SJCRH30 (cell line): ENCODE results near the gene HIRIP3. TPM values are rescaled to one million over a fixed set of nuclear protein-coding genes. Genes with fewer than 3 reads are reported as not detected.

Experiments used
- DNase-seq, 2 experiments: peaks; one replicate each; pipeline ENCODE4 v3.0.0-alpha.2; 2015 to 2020
- H3K27ac ChIP-seq: fragments of 250-450 bp; sonication (Bioruptor Pico); 2 replicates; pipeline ENCODE4 v1.5.1; 2020; ENCODE audit warnings: mild to moderate bottlenecking, moderate library complexity
- H3K27me3 ChIP-seq: fragments of 250-450 bp; sonication (Bioruptor Pico); 2 replicates; pipeline ENCODE4 v1.5.1; 2020; ENCODE audit warnings: mild to moderate bottlenecking, moderate library complexity
- H3K36me3 ChIP-seq: fragments of 250-450 bp; sonication (Bioruptor Pico); 2 replicates; pipeline ENCODE4 v1.5.1; 2020; ENCODE audit warnings: mild to moderate bottlenecking, moderate library complexity
- H3K4me1 ChIP-seq: fragments of 250-450 bp; sonication (Bioruptor Pico); 2 replicates; pipeline ENCODE4 v1.5.1; 2020; ENCODE audit warnings: mild to moderate bottlenecking, moderate library complexity
- H3K4me3 ChIP-seq: fragments of 250-450 bp; sonication (Bioruptor Pico); 2 replicates; pipeline ENCODE4 v1.5.1; 2020; ENCODE audit warnings: mild to moderate bottlenecking, moderate library complexity
- H3K9me3 ChIP-seq: fragments of 250-450 bp; sonication (Bioruptor Pico); replicated peaks from 2 replicates; pipeline ENCODE4 v1.5.1; 2020; ENCODE audit warnings: mild to moderate bottlenecking, moderate library complexity
- total RNA-seq: library from RNA; depleted of rRNA; stranded (reverse); fragments of >200 nt; shearing (Covaris generic); gene quantifications from 2 replicates; pipeline ENCODE4 v1.2.3, GENCODE V29; 2014

HIRIP3 gene
- total RNA-seq, 1 experiment from 2014 or later, result 12.5 TPM

GRCh38 chr16:29986231-29986630, 9.2 kb downstream of the HIRIP3 start:
- no peak for DNase-seq

GRCh38 chr16:29985271-29985811, 10.1 kb downstream of the HIRIP3 start:
- H3K4me1 ChIP-seq, result no peaks in the 10 kb centered on the region
- H3K27ac ChIP-seq, result no peak overlapping the region
- H3K27me3 ChIP-seq, result no peaks in the 10 kb centered on the region
- DNase-seq, result no peak
- peaks cover 28% of the 10 kb centered on the region for H3K36me3 ChIP-seq
- no peak overlapping the region for H3K4me3 ChIP-seq
- no peaks in the 10 kb centered on the region for H3K9me3 ChIP-seq

More at GRCh38 chr16:29986231-29986630, 9.2 kb downstream of the HIRIP3 start:
- no peak overlapping the region for H3K4me3 ChIP-seq
- H3K9me3 ChIP-seq, result no peaks in the 10 kb centered on the region
- H3K4me1 ChIP-seq, result no peaks in the 10 kb centered on the region
- H3K27ac ChIP-seq, result no peak overlapping the region
- peaks cover 29% of the 10 kb centered on the region for H3K36me3 ChIP-seq
- no peaks in the 10 kb centered on the region for H3K27me3 ChIP-seq

- H3K27me3 ChIP-seq, result no peaks in the 10 kb centered on the region
- H3K27ac ChIP-seq, result no peak overlapping the region
- peaks cover 29% of the 10 kb centered on the region for H3K36me3 ChIP-seq
- H3K4me3 ChIP-seq, result no peak overlapping the region
- H3K9me3 ChIP-seq, result no peaks in the 10 kb centered on the region
- H3K4me1 ChIP-seq, result no peaks in the 10 kb centered on the region
- DNase-seq, result no peak
Measured at GRCh38 chr16:29984764-29985147, 10.7 kb downstream of the HIRIP3 start.

GRCh38 chr16:29984137-29984763, 11.2 kb downstream of the HIRIP3 start:
- no peak overlapping the region for H3K27ac ChIP-seq
- DNase-seq, result no peak
- no peaks in the 10 kb centered on the region for H3K9me3 ChIP-seq
- H3K27me3 ChIP-seq, result no peaks in the 10 kb centered on the region
- H3K36me3 ChIP-seq, result peaks cover 32% of the 10 kb centered on the region
- no peak overlapping the region for H3K4me3 ChIP-seq
- H3K4me1 ChIP-seq, result no peaks in the 10 kb centered on the region

- Histone ChIP-seq H3K27me3 (no peaks in the 10 kb centered on the region), H3K4me1 (no peaks in the 10 kb centered on the region), H3K27ac (no peak overlapping the region), H3K4me3 (no peak overlapping the region), H3K9me3 (no peaks in the 10 kb centered on the region), H3K36me3 (peaks cover 36% of the 10 kb centered on the region)
- no peak for DNase-seq
Measured at GRCh38 chr16:29983420-29984136, 11.8 kb downstream of the HIRIP3 start.

GRCh38 chr16:29982560-29983419, 12.6 kb downstream of the HIRIP3 start:
- DNase-seq, result no peak

GRCh38 chr16:29978564-29979270, 16.7 kb downstream of the HIRIP3 start:
- Histone ChIP-seq H3K4me3 (no peak overlapping the region), H3K27me3 (no peaks in the 10 kb centered on the region), H3K9me3 (no peaks in the 10 kb centered on the region), H3K36me3 (peaks cover 27% of the 10 kb centered on the region), H3K4me1 (0 out of 2 replicates have a peak, but pooled peaks cover 3% of the 10 kb centered on the region), H3K27ac (no peak overlapping the region)
- no peak for DNase-seq

More at GRCh38 chr16:29982560-29983419, 12.6 kb downstream of the HIRIP3 start:
- H3K27me3 ChIP-seq, result no peaks in the 10 kb centered on the region
- no peaks in the 10 kb centered on the region for H3K4me1 ChIP-seq
- H3K27ac ChIP-seq, result no peak overlapping the region
- H3K4me3 ChIP-seq, result no peak overlapping the region
- peaks cover 42% of the 10 kb centered on the region for H3K36me3 ChIP-seq
- H3K9me3 ChIP-seq, result no peaks in the 10 kb centered on the region

GRCh38 chr16:29978081-29978480, 17.3 kb downstream of the HIRIP3 start:
- no peak for DNase-seq
- Histone ChIP-seq H3K27ac (no peak overlapping the region), H3K27me3 (no peaks in the 10 kb centered on the region), H3K4me1 (0 out of 2 replicates have a peak, but pooled peaks cover 3% of the 10 kb centered on the region), H3K36me3 (peaks cover 25% of the 10 kb centered on the region), H3K9me3 (0 out of 2 replicates have a peak, but pooled peaks cover under 1% of the 10 kb centered on the region), H3K4me3 (no peak overlapping the region)

GRCh38 chr16:29977063-29977825, 18.2 kb downstream of the HIRIP3 start:
- no peak for DNase-seq
- no peaks in the 10 kb centered on the region for H3K27me3 ChIP-seq
- no peak overlapping the region for H3K4me3 ChIP-seq
- peaks cover 23% of the 10 kb centered on the region for H3K36me3 ChIP-seq
- no peak overlapping the region for H3K27ac ChIP-seq
- peaks cover 4% of the 10 kb centered on the region; the same call in 1 of the 2 replicates for H3K9me3 ChIP-seq
- 0 out of 2 replicates have a peak, but pooled peaks cover 3% of the 10 kb centered on the region for H3K4me1 ChIP-seq

- Histone ChIP-seq H3K4me3 (no peak overlapping the region), H3K27me3 (no peaks in the 10 kb centered on the region), H3K36me3 (peaks cover 18% of the 10 kb centered on the region), H3K4me1 (0 out of 2 replicates have a peak, but pooled peaks cover 3% of the 10 kb centered on the region), H3K9me3 (peaks cover 4% of the 10 kb centered on the region; the same call in 1 of the 2 replicates), H3K27ac (no peak overlapping the region)
- no peak for DNase-seq
Measured at GRCh38 chr16:29975811-29976511, 19.5 kb downstream of the HIRIP3 start.

- no peak for DNase-seq
- Histone ChIP-seq H3K9me3 (peaks cover 4% of the 10 kb centered on the region; the same call in 1 of the 2 replicates), H3K36me3 (peaks cover 17% of the 10 kb centered on the region), H3K4me3 (peak overlapping the region; percentile 76), H3K27me3 (no peaks in the 10 kb centered on the region), H3K4me1 (0 out of 2 replicates have a peak, but pooled peaks cover 3% of the 10 kb centered on the region), H3K27ac (no peak overlapping the region)
Measured at GRCh38 chr16:29975134-29975538, 20.3 kb downstream of the HIRIP3 start.

GRCh38 chr16:29974291-29975133, 20.9 kb downstream of the HIRIP3 start:
- H3K4me3 ChIP-seq, result peak overlapping the region; percentile 76
- H3K27ac ChIP-seq, result peak overlapping the region; percentile 38
- no peak for DNase-seq

More at GRCh38 chr16:29974291-29975133, 20.9 kb downstream of the HIRIP3 start:
- Histone ChIP-seq H3K4me1 (0 out of 2 replicates have a peak, but pooled peaks cover 3% of the 10 kb centered on the region), H3K27me3 (no peaks in the 10 kb centered on the region), H3K9me3 (peaks cover 4% of the 10 kb centered on the region; the same call in 1 of the 2 replicates), H3K36me3 (peaks cover 10% of the 10 kb centered on the region)
